ENCODE measurements around the gene TCOF1.

GRCh38 chr5:150396267-150396666, 38.8 kb downstream of the TCOF1 start:
- TF ChIP-seq, protein P1, sequence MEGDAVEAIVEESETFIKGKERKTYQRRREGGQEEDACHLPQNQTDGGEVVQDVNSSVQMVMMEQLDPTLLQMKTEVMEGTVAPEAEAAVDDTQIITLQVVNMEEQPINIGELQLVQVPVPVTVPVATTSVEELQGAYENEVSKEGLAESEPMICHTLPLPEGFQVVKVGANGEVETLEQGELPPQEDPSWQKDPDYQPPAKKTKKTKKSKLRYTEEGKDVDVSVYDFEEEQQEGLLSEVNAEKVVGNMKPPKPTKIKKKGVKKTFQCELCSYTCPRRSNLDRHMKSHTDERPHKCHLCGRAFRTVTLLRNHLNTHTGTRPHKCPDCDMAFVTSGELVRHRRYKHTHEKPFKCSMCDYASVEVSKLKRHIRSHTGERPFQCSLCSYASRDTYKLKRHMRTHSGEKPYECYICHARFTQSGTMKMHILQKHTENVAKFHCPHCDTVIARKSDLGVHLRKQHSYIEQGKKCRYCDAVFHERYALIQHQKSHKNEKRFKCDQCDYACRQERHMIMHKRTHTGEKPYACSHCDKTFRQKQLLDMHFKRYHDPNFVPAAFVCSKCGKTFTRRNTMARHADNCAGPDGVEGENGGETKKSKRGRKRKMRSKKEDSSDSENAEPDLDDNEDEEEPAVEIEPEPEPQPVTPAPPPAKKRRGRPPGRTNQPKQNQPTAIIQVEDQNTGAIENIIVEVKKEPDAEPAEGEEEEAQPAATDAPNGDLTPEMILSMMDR (conservative IDR thresholded peaks at IDR 0.05; ENCODE audit: low read depth in 2 of 2) = no peak
- TF ChIP-seq POLR2AphosphoS5 (IDR thresholded peaks at IDR 0.05; ENCODE audit: low read depth) (no peak), EZH2 (IDR thresholded peaks at IDR 0.05; ENCODE audit: low read depth, unreplicated experiment) (no peak), JUNB (IDR thresholded peaks at IDR 0.05; ENCODE audit: unreplicated experiment) (no peak), EZH2phosphoT487 (IDR thresholded peaks at IDR 0.05; ENCODE audit: unreplicated experiment) (no peak), NANOG (IDR thresholded peaks at IDR 0.05; ENCODE audit: borderline replicate concordance) (no peak)
- TF ChIP-seq, protein P2, sequence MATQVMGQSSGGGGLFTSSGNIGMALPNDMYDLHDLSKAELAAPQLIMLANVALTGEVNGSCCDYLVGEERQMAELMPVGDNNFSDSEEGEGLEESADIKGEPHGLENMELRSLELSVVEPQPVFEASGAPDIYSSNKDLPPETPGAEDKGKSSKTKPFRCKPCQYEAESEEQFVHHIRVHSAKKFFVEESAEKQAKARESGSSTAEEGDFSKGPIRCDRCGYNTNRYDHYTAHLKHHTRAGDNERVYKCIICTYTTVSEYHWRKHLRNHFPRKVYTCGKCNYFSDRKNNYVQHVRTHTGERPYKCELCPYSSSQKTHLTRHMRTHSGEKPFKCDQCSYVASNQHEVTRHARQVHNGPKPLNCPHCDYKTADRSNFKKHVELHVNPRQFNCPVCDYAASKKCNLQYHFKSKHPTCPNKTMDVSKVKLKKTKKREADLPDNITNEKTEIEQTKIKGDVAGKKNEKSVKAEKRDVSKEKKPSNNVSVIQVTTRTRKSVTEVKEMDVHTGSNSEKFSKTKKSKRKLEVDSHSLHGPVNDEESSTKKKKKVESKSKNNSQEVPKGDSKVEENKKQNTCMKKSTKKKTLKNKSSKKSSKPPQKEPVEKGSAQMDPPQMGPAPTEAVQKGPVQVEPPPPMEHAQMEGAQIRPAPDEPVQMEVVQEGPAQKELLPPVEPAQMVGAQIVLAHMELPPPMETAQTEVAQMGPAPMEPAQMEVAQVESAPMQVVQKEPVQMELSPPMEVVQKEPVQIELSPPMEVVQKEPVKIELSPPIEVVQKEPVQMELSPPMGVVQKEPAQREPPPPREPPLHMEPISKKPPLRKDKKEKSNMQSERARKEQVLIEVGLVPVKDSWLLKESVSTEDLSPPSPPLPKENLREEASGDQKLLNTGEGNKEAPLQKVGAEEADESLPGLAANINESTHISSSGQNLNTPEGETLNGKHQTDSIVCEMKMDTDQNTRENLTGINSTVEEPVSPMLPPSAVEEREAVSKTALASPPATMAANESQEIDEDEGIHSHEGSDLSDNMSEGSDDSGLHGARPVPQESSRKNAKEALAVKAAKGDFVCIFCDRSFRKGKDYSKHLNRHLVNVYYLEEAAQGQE (IDR thresholded peaks at IDR 0.05; ENCODE audit: unreplicated experiment) = no peak
- TF ChIP-seq, protein P3, sequence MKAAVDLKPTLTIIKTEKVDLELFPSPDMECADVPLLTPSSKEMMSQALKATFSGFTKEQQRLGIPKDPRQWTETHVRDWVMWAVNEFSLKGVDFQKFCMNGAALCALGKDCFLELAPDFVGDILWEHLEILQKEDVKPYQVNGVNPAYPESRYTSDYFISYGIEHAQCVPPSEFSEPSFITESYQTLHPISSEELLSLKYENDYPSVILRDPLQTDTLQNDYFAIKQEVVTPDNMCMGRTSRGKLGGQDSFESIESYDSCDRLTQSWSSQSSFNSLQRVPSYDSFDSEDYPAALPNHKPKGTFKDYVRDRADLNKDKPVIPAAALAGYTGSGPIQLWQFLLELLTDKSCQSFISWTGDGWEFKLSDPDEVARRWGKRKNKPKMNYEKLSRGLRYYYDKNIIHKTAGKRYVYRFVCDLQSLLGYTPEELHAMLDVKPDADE (IDR thresholded peaks at IDR 0.05) = no peak

Measured in GM23338 (cell line).